ENCODE results near the gene VWCE.

DNA sequence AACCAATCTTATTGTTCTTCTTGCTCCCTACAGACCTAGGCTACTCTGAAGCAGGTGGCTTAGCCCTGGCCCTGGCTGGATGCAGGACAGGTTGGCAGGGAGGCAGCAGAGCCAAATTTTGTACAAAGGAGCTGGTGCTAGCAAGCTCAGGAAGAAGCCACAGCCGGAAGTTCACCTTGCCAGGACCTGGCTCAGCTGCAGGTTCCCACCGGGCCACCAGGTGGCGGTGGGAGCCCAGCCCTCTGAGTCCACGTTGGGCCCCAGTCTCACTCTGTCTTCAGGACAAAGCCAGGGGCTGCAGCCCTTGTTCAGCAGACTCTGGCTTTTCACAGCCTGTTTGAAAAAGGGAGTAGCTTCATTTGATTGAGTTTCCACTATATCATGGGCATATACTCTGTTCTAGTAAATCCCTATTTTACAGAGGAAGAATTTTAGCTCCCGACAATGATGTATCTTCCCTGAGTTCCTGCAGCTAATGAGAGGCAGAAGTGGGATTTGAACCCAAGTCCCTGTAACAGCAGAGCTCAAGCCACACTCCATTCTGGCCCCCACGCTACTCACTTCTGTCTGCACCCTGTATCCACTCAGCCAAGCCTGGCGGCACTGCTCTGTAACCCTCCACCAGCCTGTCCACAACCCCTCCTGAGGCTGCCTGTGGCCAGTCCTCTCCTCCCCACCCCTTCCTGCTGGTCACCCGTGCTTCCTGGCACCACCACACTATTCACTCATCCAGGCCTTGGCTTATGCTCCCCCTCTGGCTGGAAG is 41.2 kb upstream of the VWCE start:
- TF ChIP-seq, protein P1, sequence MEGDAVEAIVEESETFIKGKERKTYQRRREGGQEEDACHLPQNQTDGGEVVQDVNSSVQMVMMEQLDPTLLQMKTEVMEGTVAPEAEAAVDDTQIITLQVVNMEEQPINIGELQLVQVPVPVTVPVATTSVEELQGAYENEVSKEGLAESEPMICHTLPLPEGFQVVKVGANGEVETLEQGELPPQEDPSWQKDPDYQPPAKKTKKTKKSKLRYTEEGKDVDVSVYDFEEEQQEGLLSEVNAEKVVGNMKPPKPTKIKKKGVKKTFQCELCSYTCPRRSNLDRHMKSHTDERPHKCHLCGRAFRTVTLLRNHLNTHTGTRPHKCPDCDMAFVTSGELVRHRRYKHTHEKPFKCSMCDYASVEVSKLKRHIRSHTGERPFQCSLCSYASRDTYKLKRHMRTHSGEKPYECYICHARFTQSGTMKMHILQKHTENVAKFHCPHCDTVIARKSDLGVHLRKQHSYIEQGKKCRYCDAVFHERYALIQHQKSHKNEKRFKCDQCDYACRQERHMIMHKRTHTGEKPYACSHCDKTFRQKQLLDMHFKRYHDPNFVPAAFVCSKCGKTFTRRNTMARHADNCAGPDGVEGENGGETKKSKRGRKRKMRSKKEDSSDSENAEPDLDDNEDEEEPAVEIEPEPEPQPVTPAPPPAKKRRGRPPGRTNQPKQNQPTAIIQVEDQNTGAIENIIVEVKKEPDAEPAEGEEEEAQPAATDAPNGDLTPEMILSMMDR (conservative IDR thresholded peaks at IDR 0.05; ENCODE audit: low read length): peak; percentile 98
- no peak for TF ChIP-seq EZH2phosphoT487 (IDR thresholded peaks at IDR 0.05; ENCODE audit: borderline replicate concordance, low read depth, low read length)

All from OCI-LY7 (cell line).